GM19099 (cell line): ENCODE results near the gene DYTN.

Experiments used
- POLR2A ChIP-seq: IDR thresholded peaks from 3 replicates; pipeline ENCODE4 v1.6.1; 2011; ENCODE audit warnings: low read depth; ENCODE audit not compliant: insufficient read length; ENCODE audit errors: extremely low read depth

Gene DYTN

DNA sequence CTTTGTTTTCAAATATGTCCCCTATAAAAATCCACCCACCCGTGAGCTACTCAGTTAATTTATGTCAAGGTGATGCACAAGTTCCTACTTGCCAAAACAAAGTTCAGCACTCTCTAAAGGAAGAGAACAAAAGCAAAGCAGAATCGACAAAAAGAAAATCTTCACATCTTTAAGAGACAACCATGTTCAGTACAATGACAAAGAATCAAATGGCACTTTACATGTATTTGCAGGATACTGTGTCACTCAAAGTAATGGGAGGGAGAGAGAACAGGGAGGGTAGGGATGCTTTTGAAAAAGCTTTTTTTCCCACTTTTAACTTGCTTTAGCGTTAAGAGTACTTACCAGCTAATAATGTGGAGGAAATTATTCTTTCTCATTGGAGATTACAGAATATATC is 115.0 kb downstream of the DYTN start:
- no peak for TF ChIP-seq POLR2A
